ENCODE measurements around the gene CLCNKA. TPM values are rescaled to one million over a fixed set of nuclear protein-coding genes. Genes with fewer than 3 reads are reported as not detected.

CLCNKA gene
- total RNA-seq = not detected in 2 replicates

DNA sequence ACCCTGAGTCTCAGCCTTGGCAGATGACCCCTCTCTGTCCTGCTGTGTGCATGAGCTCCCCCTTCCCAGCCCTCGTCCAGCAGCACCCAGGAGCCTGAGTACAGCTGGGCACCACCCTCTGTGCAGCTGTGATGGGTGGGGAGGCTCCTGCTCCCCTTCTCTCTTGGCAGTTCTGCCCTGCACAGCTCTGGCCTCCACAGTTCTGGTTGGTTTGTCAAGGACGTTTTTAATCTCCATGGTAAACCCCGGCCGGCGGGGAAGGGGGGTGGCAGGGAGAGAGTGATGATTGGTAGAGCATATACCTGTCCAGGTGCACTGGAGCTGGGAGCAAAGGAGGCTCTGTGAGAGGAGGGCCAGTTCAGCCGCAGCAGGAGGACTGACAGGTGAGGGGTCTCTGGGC, at the start of gene CLCNKA:
CLCNKA (plus strand) TSS at position 356 of the 400 bp plus-strand sequence. CDS start 584 bp downstream, outside the sequence.

GRCh38 chr1:15975805-15976680, 45.8 kb upstream of the CLCNKA start, which contains the start of gene ZBTB17:
Gene ZBTB17, minus strand, starts transcription at chr1:15976101. Its CDS starts 27,606 bp downstream, at chr1:15948495.

DNA sequence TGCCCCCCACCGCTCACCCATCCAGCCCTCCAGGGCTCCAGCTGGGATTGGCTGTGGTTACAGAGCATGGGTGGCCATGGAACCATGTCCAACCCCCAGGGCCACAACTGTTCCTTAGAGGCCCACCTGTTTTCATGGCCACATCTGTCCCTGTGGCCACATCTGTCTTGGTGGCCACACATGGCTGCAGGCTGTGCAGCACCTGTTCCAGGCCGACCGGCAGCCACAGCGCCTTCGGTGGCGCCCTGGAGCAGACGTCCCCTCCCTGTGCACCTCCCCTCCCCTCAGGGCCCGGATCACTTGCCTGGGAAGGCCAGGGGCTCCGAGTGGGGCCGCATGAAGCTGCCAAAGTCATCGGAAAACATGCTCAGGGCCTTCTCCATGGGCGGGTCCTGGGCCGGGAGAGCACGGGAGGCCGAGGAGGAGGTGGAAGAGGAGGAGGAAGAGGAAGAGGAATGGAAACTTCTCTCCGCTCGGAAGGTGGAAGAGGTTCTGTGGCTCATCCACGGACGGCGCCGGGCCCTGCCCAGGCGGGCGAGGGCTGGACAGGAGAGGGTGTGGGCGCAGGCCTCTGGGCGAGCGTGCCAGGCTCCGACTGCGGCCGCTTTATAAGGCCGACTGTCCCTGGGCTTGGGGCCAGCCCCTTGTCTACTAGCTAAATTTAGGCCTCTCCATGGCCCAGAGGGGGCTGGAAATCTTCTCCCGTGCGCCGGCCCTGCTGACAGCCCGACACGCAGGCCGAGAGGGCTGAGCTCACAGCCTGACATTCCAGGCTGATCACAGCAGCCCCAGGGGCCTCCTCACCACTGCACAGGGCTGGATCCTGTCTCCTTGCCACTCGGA, 4.2 kb upstream of the CLCNKA start, which contains the start of gene HSPB7:
HSPB7 (minus strand) TSS at position 583 of the 843 bp plus-strand sequence; CDS start at position 503, 80 bp downstream.

GRCh38 chr1:16043521-16043920, 21.7 kb downstream of the CLCNKA start, which contains the start of gene CLCNKB:
Gene CLCNKB, plus strand, starts transcription at chr1:16043782. Its CDS starts 711 bp downstream, at chr1:16044493.

DNA sequence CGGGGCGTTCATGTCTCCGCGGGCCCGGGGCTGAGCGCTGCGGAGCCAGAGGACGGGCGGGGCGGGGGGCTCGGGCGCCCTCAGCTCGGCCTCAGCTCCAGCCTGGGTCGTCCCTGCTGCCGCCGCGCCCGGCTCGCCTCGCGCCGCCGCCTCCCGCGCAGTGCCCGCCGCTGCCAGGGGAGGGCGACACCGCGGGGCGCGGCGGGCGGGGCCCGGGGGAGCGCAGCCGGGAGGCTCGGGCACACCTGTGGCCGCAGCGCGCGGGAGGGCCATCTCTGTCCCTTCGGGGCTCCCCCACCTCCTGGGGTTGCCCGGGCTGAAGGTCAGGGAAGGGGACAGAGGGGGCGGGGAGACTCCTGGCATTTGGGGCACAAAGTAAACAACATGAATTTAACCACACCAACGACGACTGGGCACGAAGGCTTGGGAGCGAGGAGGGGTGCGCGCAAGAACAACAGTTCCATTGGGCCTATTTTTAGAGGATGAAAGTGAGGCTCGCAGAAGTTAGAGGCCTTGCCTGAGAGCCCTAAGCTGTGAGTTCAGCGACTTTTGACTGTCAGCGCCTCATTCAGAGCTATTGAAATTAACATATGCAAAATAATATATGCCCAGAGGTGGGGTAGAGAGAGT, 51.8 kb downstream of the CLCNKA start, which contains the start of gene FAM131C:
FAM131C (minus strand) TSS at position 162 of the 630 bp plus-strand sequence. CDS start 209 bp downstream, outside the sequence.

Other genes starting within 250 kb of the CLCNKA start
- 1.4 and 2.6 TPM in 2 replicates for gene UQCRHL, start 214.4 kb upstream of the CLCNKA start, total RNA-seq
- 23.2 and 30.4 TPM in 2 replicates for gene SPEN, start 174.3 kb upstream of the CLCNKA start, total RNA-seq
- gene ZBTB17, start 45.9 kb upstream of the CLCNKA start, total RNA-seq = 32.4 and 66.3 TPM in 2 replicates
- gene SRARP, start 17.8 kb upstream of the CLCNKA start, total RNA-seq = not detected in 2 replicates
- not detected in 2 replicates for gene HSPB7, start 4.0 kb upstream of the CLCNKA start, total RNA-seq
- gene CLCNKB, start 21.7 kb downstream of the CLCNKA start, total RNA-seq = under 0.01 TPM in 1 of 2 replicates, not detected in the other
- gene FAM131C, start 51.6 kb downstream of the CLCNKA start, total RNA-seq = 0.72 and 1.1 TPM in 2 replicates
- 123 and 144 TPM in 2 replicates for gene EPHA2, start 134.0 kb downstream of the CLCNKA start, total RNA-seq
- 2.1 and 5.1 TPM in 2 replicates for gene ARHGEF19, start 190.6 kb downstream of the CLCNKA start, total RNA-seq
- 5.1 and 6.4 TPM in 2 replicates for gene CPLANE2, start 215.1 kb downstream of the CLCNKA start, total RNA-seq

Measured in tracheal epithelial cell (primary cell).